RWPE2 (cell line): Measurements from ENCODE around the gene MYO10.

Experiments
- ATAC-seq: fragments of 200-7000 bp; cut with Tn5 transposase; 3 replicates; pipeline ENCODE4 v1.9.1; 2021; ENCODE audit warnings: low read depth
- DNase-seq: peaks from one replicate; pipeline ENCODE4 v3.0.0-alpha.2; 2020; ENCODE audit warnings: low spot score
- H3K27ac ChIP-seq: fragments of 450-650 bp; 2 replicates; pipeline ENCODE4 v1.5.1; 2017; ENCODE audit warnings: mild to moderate bottlenecking; ENCODE audit not compliant: poor library complexity, severe bottlenecking
- H3K27me3 ChIP-seq: fragments of 250-450 bp; sonication (Bioruptor Pico); 2 replicates; pipeline ENCODE4 v1.5.1; 2021; ENCODE audit warnings: mild to moderate bottlenecking, moderate library complexity; ENCODE audit not compliant: insufficient read depth, poor library complexity, severe bottlenecking
- H3K36me3 ChIP-seq: fragments of 250-450 bp; sonication (Bioruptor Pico); 2 replicates; pipeline ENCODE4 v1.5.1; 2020; ENCODE audit warnings: low read depth, mild to moderate bottlenecking, moderate library complexity
- H3K4me1 ChIP-seq: fragments of 250-450 bp; sonication (Bioruptor Pico); 2 replicates; pipeline ENCODE4 v1.5.1; 2021; ENCODE audit warnings: mild to moderate bottlenecking, moderate library complexity; ENCODE audit not compliant: insufficient read depth, poor library complexity, severe bottlenecking
- H3K4me3 ChIP-seq: fragments of 250-450 bp; sonication (Bioruptor Pico); 2 replicates; pipeline ENCODE4 v1.5.1; 2021; ENCODE audit warnings: mild to moderate bottlenecking, moderate library complexity; ENCODE audit not compliant: severe bottlenecking
- H3K9me3 ChIP-seq: fragments of 250-450 bp; sonication (Bioruptor Pico); 2 replicates; pipeline ENCODE4 v1.5.1; 2021; ENCODE audit warnings: mild to moderate bottlenecking, moderate library complexity; ENCODE audit not compliant: severe bottlenecking
- TF ChIP-seq, protein P1 (sequence below): fragments of 450-650 bp; IDR thresholded peaks from one replicate; pipeline ENCODE4 v1.5.1; 2017; ENCODE audit warnings: mild to moderate bottlenecking, moderate library complexity; ENCODE audit not compliant: poor library complexity, severe bottlenecking

MYO10 gene

DNA sequence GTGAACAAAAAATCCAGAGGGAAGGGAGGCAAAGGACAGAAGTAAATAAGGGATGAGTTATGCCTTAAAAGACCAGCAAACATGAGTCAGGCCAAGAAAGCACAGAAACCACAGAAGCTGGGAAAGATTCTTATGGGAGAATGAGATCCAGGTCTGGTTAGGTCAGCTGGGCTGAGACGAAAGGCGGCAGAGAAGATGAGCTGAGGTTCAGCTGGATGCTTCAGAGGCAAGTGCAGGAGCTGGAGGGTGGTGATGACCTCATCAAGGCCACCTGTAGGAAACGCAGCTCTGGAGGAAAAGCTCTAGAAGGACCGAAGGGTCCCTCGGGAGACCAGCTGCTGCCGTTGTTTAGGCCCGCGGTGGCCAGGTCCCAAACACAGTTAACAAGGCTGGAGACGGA lies 152.0 kb downstream of the MYO10 start:
- Histone ChIP-seq H3K4me3 (no peak overlapping the region), H3K9me3 (no peaks in the 10 kb centered on the region), H3K27me3 (no peaks in the 10 kb centered on the region), H3K4me1 (peaks cover 5% of the 10 kb centered on the region), H3K27ac (no peak overlapping the region), H3K36me3 (peaks cover 62% of the 10 kb centered on the region)
- DNase-seq (no peak), ATAC-seq (no peak)
- TF ChIP-seq, protein P1, sequence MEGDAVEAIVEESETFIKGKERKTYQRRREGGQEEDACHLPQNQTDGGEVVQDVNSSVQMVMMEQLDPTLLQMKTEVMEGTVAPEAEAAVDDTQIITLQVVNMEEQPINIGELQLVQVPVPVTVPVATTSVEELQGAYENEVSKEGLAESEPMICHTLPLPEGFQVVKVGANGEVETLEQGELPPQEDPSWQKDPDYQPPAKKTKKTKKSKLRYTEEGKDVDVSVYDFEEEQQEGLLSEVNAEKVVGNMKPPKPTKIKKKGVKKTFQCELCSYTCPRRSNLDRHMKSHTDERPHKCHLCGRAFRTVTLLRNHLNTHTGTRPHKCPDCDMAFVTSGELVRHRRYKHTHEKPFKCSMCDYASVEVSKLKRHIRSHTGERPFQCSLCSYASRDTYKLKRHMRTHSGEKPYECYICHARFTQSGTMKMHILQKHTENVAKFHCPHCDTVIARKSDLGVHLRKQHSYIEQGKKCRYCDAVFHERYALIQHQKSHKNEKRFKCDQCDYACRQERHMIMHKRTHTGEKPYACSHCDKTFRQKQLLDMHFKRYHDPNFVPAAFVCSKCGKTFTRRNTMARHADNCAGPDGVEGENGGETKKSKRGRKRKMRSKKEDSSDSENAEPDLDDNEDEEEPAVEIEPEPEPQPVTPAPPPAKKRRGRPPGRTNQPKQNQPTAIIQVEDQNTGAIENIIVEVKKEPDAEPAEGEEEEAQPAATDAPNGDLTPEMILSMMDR = no peak

DNA sequence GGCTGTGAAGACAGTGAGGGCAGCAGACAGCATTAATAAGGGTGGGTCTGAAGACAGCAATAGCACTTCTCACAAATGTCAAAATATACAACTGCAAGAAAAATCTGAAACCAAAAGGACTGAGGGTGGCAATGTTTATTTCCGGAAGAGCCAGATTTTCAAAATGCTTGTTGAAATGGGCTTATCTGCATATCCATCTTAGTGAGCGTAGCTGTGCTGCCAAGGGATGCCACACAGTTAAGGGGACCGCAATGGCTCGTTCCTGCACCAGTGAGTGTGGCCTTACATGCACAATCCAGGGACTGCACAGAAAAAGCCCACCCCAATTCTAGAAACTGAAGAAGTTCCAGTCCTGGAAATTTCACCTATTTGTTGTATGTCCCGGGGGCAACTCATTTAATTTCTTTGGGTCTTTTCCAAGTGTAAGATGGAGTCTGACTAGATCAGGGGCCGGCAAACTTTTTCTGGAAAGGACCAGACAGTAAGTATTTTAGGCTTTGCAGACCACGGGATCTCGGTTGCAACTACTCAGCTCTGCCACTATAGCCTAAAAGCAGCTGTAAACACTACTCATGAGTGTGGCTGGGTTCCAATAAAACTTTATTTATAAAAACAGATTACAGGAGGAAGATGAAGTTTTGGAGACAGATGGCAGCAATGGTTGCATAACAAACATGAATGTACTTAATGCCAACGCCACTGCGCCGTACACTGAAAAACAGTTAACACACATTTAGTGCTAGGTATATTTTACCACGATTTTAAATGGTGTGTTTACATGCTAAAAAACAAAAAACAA lies 154.1 kb downstream of the MYO10 start:
- ATAC-seq = no peak
- DNase-seq = no peak
- Histone ChIP-seq H3K36me3 (peaks cover 69% of the 10 kb centered on the region), H3K27ac (no peak overlapping the region), H3K4me3 (no peak overlapping the region), H3K9me3 (no peaks in the 10 kb centered on the region), H3K4me1 (peaks cover 5% of the 10 kb centered on the region), H3K27me3 (no peaks in the 10 kb centered on the region)
- TF ChIP-seq, protein P1 = no peak

DNA sequence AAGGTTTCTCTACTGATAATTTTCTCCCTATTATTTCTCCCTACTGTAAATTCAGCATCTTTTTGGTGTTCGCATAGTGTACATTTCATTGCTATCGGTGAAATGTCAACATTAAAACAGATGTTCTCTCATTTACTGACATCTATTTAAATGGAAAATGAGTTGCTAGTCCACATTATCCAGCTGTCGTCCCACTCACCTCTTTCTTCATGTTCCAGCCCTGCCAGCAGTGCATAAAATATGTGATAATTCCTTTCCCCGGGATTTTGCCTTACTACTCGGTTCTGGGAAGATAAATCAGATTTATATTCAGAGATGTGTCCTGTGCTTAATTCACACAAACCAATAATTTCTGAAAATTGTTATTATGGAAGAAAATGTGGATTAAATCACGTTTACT lies 155.8 kb downstream of the MYO10 start:
- TF ChIP-seq, protein P1 = no peak
- Histone ChIP-seq H3K27ac (no peak overlapping the region), H3K9me3 (no peaks in the 10 kb centered on the region), H3K4me1 (peaks cover 5% of the 10 kb centered on the region), H3K4me3 (no peak overlapping the region), H3K36me3 (peaks cover 82% of the 10 kb centered on the region), H3K27me3 (no peaks in the 10 kb centered on the region)
- no peak for ATAC-seq
- DNase-seq = no peak

DNA sequence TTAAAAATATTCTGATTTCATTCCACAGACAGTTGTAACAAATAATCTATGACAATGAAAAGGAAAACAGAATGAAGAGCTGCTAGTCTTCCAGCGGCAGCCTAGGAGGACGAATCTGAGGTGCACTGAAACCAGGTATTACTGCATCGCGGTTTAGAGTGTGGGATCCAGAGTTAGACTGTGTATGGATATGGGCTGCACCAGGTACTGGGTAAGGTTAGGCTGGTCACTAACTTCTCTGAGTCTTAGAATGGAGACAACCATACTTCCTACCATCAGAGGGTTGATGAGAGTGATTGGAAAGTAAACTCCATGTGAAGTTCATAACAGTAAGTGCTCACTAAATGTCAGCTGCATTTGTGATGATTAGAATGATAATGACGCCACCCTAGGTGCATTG lies 158.7 kb downstream of the MYO10 start:
- Histone ChIP-seq H3K36me3 (peaks cover 88% of the 10 kb centered on the region), H3K9me3 (no peaks in the 10 kb centered on the region), H3K4me3 (no peak overlapping the region), H3K27ac (peak overlapping the region; percentile 58), H3K4me1 (peaks cover 5% of the 10 kb centered on the region), H3K27me3 (no peaks in the 10 kb centered on the region)
- DNase-seq (no peak), ATAC-seq (no peak)
- TF ChIP-seq, protein P1 = no peak

DNA sequence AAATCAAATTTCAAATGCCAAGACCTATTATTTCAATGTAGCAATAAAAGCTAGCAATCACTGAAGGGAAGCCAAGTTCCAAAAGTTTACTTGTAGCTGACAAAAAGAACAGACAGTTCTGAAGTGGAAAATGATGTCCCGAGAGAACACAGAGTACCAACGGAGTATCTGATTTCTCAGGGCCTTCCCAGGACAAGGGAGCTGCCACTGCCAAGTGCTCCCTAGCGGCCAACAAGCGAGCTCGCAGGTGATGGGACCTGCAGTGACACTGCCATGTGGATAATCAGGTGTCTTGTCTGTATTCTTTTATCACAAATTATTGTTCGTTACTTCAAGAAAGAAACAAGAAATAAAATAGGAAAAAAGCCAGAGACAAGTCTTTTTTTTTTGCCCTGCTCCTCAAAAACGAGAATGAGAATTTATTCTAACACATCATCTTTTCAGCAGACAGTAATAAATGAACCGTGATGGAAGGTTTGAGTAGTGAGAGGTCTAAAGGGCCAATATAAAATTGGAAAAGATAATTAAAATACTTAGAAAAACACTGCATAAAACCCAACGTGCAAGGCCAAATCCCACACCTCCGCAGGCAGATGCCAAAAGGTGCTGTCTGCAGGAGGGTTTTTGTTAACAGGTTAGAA lies 159.4 kb downstream of the MYO10 start:
- no peak for DNase-seq
- no peak overlapping the region for H3K4me3 ChIP-seq

More for the DNA sequence above, 159.4 kb downstream of the MYO10 start:
- no peaks in the 10 kb centered on the region for H3K27me3 ChIP-seq
- H3K27ac ChIP-seq = no peak overlapping the region
- peaks cover 86% of the 10 kb centered on the region for H3K36me3 ChIP-seq
- no peak for ATAC-seq
- H3K9me3 ChIP-seq = no peaks in the 10 kb centered on the region
- H3K4me1 ChIP-seq = peaks cover 5% of the 10 kb centered on the region
- TF ChIP-seq, protein P1 = peak; percentile 6
